Mesothelial cell of epicardium (in vitro differentiated cells): Measurements from ENCODE around the gene KCNK5. TPM values are rescaled to one million over a fixed set of nuclear protein-coding genes. Genes with fewer than 3 reads are reported as not detected.

Experiments
- DNase-seq, 2 experiments: peaks; one replicate each; pipeline ENCODE4 v3.0.0; 2021; ENCODE audit warnings: low spot score in 2 of 2; ENCODE audit not compliant: unreplicated experiment in 2 of 2
- H3K27ac Mint-ChIP-seq: 2 replicates; pipeline ENCODE4 v1.8.0; 2021; ENCODE audit warnings: mixed read lengths
- H3K27me3 Mint-ChIP-seq: 2 replicates; pipeline ENCODE4 v1.8.0; 2021; ENCODE audit warnings: low read depth, mixed read lengths
- H3K36me3 Mint-ChIP-seq: 2 replicates; pipeline ENCODE4 v1.8.0; 2021; ENCODE audit warnings: mixed read lengths
- H3K4me1 Mint-ChIP-seq: 2 replicates; pipeline ENCODE4 v1.8.0; 2021; ENCODE audit warnings: mixed read lengths
- H3K4me3 Mint-ChIP-seq: 2 replicates; pipeline ENCODE4 v1.8.0; 2021; ENCODE audit warnings: mild to moderate bottlenecking, moderate library complexity, mixed read lengths
- H3K9me3 Mint-ChIP-seq: 2 replicates; pipeline ENCODE4 v1.8.0; 2021; ENCODE audit warnings: mixed read lengths
- CTCF ChIP-seq: fragments of 200-600 bp; sonication (generic); IDR thresholded peaks from one replicate; pipeline ENCODE4 v1.5.0; 2021; ENCODE audit warnings: antibody characterized with exemption; ENCODE audit not compliant: unreplicated experiment
- total RNA-seq: library from RNA; stranded (reverse); gene quantifications from 3 replicates; pipeline ENCODE4 v1.2.1, GENCODE V29; 2021

KCNK5 gene
- total RNA-seq, 1 donor from 2014 or later = 2.5 TPM

DNA sequence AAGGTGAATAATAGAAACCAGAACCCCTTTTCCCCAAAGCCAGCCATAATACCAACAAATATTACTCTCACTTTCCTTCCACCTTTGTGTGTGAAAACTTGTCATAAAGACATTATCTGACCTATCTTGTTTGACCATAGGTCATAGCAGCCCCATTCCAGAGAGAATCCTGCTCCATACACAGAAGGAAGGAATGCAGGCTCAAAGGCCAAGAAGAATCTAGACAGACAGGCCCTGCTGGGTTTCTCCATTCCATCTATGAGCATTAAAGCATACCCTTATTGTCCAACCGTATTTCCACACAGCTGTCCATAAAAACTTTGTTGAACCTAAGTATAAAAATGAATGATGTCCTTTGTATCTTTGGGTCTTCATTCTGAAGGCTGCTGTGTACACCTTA is 40.7 kb upstream of the KCNK5 start:
- Mint-ChIP-seq H3K27me3 (peaks cover 5% of the 10 kb centered on the region), H3K9me3 (no peaks in the 10 kb centered on the region), H3K4me1 (peaks cover 8% of the 10 kb centered on the region), H3K4me3 (no peak overlapping the region), H3K27ac (no peak overlapping the region), H3K36me3 (no peaks in the 10 kb centered on the region)
- no peak for DNase-seq
- no peak for TF ChIP-seq CTCF

DNA sequence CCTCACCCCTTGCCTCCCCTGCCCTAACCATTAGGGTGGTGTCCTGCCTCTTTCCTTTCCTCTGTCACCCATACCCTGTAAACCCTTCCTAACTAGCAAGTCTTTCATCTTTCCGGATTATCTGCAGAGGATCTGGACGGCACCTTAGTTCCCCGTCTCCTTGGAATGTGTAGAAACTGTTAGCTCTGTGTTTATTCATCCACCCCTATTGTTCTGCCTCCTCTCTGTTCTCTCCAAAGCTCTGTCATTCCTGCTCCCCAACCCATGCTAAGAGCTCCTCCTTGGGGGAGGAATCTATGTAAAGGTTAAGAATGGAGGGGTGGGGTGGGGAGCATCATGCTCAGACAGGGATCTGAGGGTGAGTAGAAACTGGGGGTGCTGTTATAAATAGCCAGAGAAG is 39.4 kb upstream of the KCNK5 start:
- Mint-ChIP-seq H3K9me3 (peaks cover 4% of the 10 kb centered on the region), H3K27me3 (peaks cover 7% of the 10 kb centered on the region), H3K27ac (no peak overlapping the region), H3K4me1 (peaks cover 8% of the 10 kb centered on the region), H3K4me3 (no peak overlapping the region), H3K36me3 (no peaks in the 10 kb centered on the region)
- no peak for DNase-seq
- TF ChIP-seq CTCF = no peak

DNA sequence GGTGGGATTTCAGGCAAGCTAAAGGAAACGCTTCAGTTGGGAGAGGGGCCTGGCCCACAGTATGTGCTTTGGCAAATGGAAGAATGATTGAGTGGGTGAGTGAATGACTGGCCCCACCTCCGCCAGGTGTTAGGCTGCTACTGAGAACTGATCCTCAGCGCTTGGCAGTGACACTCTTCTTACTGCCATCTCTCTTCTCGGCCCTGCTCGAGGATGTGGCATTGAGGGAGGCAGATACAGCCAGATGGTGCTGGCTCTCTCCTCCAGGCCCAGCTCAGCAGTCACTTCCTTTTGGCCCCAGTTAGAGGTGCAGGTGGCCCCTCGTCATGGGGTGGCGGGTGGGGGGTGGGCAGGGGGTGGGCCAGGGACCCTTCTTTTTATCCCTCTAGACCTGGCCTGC is 38.9 kb upstream of the KCNK5 start:
- H3K27me3 Mint-ChIP-seq = peaks cover 5% of the 10 kb centered on the region
- no peak for TF ChIP-seq CTCF
- no peak overlapping the region for H3K27ac Mint-ChIP-seq
- no peak for DNase-seq
- peaks cover 8% of the 10 kb centered on the region for H3K4me1 Mint-ChIP-seq
- H3K36me3 Mint-ChIP-seq = no peaks in the 10 kb centered on the region
- H3K4me3 Mint-ChIP-seq = no peak overlapping the region
- H3K9me3 Mint-ChIP-seq = peaks cover 4% of the 10 kb centered on the region

GRCh38 chr6:39266782-39267355 is 37.6 kb upstream of the KCNK5 start:
- Mint-ChIP-seq H3K36me3 (no peaks in the 10 kb centered on the region), H3K4me1 (peaks cover 8% of the 10 kb centered on the region), H3K27me3 (peaks cover 8% of the 10 kb centered on the region), H3K27ac (no peak overlapping the region), H3K9me3 (peaks cover 4% of the 10 kb centered on the region), H3K4me3 (no peak overlapping the region)
- no peak for TF ChIP-seq CTCF
- DNase-seq = no peak

DNA sequence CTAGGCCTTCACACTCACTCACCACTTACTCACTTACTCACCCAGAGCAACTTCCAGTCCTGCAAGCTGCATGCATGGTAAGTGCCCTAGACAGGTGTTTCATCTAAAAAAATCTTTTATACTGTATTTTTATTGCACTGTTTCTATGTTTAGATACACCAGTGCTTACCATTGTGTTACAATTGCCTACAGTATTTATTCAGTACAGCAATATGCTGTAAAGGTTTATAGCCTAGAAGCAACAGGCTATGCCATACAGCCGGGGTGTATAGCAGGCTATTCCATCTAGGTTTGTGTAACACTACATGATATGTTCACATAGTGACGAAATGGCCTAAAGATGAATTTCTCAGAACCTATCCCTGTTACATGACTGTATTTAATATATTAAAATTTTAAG is 37.1 kb upstream of the KCNK5 start:
- Mint-ChIP-seq H3K4me1 (peaks cover 8% of the 10 kb centered on the region), H3K4me3 (no peak overlapping the region), H3K27me3 (peaks cover 8% of the 10 kb centered on the region), H3K27ac (no peak overlapping the region), H3K9me3 (peaks cover 4% of the 10 kb centered on the region), H3K36me3 (no peaks in the 10 kb centered on the region)
- TF ChIP-seq CTCF = no peak
- no peak for DNase-seq
